HG02884 (cell line): Measurements from ENCODE around the gene SMIM10L2A.
"Not testable (repeated sequence)": the region's sequence is repeated elsewhere in the genome, so short reads cannot be mapped to it uniquely, and the experiment has no call there.

Experiments used
- ATAC-seq: cut with Tn5 transposase; IDR thresholded peaks from one replicate; pipeline ENCODE4 v1.9.1; 2021; ENCODE audit warnings: mild to moderate bottlenecking, moderate library complexity; ENCODE audit not compliant: unreplicated experiment

Gene SMIM10L2A

GRCh38 chrX:135421537-135421931, 210 bp upstream of the SMIM10L2A start:
- ATAC-seq: peak; percentile 85

- ATAC-seq: not testable (repeated sequence)
Observed at GRCh38 chrX:135422810-135423168, 1.0 kb downstream of the SMIM10L2A start.

GRCh38 chrX:135423173-135423864, 1.6 kb downstream of the SMIM10L2A start:
- not testable (repeated sequence) for ATAC-seq

GRCh38 chrX:135424469-135424868, 2.7 kb downstream of the SMIM10L2A start:
- no peak for ATAC-seq

- ATAC-seq: no peak
Observed at GRCh38 chrX:135425026-135425965, 3.6 kb downstream of the SMIM10L2A start.

GRCh38 chrX:135429429-135429828, 7.7 kb downstream of the SMIM10L2A start:
- ATAC-seq: no peak

- peak; percentile 60 for ATAC-seq
Observed at GRCh38 chrX:135431886-135432285, 10.1 kb downstream of the SMIM10L2A start.

GRCh38 chrX:135432453-135432852, 10.7 kb downstream of the SMIM10L2A start:
- no peak for ATAC-seq

GRCh38 chrX:135432881-135433521, 11.3 kb downstream of the SMIM10L2A start:
- ATAC-seq: no peak

- no peak for ATAC-seq
Observed at GRCh38 chrX:135433531-135434257, 11.9 kb downstream of the SMIM10L2A start.

GRCh38 chrX:135434258-135435138, 12.8 kb downstream of the SMIM10L2A start:
- ATAC-seq: no peak

GRCh38 chrX:135435139-135435922, 13.6 kb downstream of the SMIM10L2A start:
- no peak for ATAC-seq

GRCh38 chrX:135435933-135436332, 14.2 kb downstream of the SMIM10L2A start:
- no peak for ATAC-seq

GRCh38 chrX:135436456-135436855, 14.7 kb downstream of the SMIM10L2A start:
- ATAC-seq: no peak

- no peak for ATAC-seq
Observed at GRCh38 chrX:135436966-135437866, 15.5 kb downstream of the SMIM10L2A start.

GRCh38 chrX:135437867-135438733, 16.4 kb downstream of the SMIM10L2A start:
- ATAC-seq: no peak

GRCh38 chrX:135438734-135439043, 16.9 kb downstream of the SMIM10L2A start:
- ATAC-seq: no peak
